IPS-NIHi11 (cell line): ENCODE measurements around the gene MSL3B.

ENCODE experiments used
- DNase-seq: peaks from one replicate; pipeline ENCODE4 v3.0.0; 2012; ENCODE audit warnings: mixed read lengths, low spot score

MSL3B gene

DNA sequence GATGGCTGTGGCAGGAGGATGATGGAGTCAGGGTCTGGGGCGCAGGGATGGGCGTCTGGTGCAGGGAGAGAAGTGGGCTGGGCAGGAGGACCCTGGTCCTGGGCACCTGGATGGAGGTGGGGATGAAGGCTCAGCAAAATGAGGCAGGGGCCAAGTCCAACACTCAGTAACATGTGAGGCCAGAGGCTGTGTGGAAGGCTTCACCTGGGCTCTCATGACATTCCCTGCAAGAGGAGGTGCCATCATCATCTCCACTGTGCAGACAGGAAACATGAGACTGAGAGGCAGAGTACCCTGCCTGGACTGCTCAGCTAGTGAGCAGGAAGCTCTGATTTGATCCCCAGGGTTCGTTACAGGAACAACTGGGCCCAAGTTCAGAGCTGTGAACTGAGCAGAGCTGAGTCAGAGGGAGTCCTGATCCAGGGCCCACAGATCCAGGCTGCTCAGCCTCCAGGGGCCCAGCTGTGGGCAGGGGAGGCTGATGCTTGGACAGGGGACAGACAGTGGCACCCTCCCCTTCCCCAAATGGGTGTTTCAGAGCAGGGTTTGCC is 50.8 kb downstream of the MSL3B start:
- DNase-seq = no peak

DNA sequence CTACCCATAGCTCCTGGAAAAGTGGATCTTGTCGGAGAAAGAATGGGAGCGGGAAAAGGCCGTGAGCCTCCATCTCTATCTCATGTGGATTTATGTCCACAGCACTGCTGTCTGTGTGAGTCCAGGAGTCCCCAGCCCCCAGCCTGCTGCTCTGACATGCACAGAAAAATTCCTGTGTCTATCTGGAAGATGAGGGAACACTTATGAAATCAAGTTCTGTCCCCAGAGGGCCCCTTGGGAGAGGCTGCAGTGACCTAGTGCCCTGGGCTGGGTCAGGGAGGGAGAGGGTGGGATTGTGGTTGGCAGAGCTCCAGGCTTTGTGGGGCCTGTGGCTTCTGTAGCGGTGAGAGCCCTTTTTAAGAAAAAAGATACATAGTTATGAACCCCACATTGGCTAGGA is 51.4 kb downstream of the MSL3B start:
- no peak for DNase-seq

DNA sequence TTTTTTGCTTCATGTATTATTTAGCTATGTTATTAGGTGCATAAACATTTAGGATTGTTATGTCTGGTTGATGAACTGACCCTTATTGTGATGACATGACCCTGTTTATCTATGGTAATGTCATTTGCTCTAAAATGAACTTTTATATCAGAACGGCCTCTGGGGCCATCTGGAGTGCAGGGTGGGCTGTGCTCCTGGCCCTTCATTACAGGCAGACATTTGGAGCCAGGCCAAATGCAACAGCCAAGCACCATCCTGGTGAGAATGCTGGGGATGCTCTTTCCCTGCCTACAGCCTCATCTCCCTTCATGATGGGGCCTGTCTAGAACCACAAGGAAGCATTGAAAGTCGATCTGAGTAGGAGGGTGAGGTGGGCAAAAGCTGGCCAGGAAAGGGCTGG is 51.9 kb downstream of the MSL3B start:
- DNase-seq = no peak

DNA sequence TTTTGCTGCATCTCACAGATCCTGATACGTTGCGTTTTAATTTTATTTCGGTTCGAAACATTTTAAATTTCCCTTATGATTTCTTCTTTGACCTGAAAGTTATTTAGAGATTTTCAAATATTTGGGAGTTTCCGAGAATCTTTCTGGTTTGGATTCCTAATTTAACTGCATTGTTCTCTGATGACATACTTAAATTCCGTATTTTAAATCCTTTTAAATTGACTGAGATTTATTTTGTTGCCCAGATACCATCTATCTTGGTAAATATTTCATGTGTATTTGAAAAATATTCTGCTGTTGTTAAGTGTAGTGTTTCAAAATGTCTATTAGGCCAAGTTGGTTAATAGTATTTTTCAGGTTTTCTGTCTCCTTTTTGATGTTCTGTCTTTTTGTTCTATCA is 52.3 kb downstream of the MSL3B start:
- DNase-seq = no peak
